Astrocyte (in vitro differentiated cells and primary cell): ENCODE measurements around the gene CCDC116. TPM values are rescaled to one million over a fixed set of nuclear protein-coding genes. Genes with fewer than 3 reads are reported as not detected.

Experiments used
- DNase-seq: peaks from one replicate; pipeline ENCODE4 v3.0.0-alpha.2; 2010; ENCODE audit warnings: low read depth
- FAIRE-seq: peaks from 2 replicates; lab custom pipeline; 2011; peaks lifted over from hg19 to GRCh38; lab: Jason Lieb, UNC
- H2AFZ ChIP-seq: 2 replicates; pipeline ENCODE4 v1.6.0; 2012; ENCODE audit warnings: low read depth, low read length, inconsistent platforms
- H3K27ac ChIP-seq: 2 replicates; pipeline ENCODE4 v1.5.1; 2011; ENCODE audit warnings: low read depth, low read length, inconsistent platforms
- H3K27me3 ChIP-seq: 2 replicates; pipeline ENCODE4 v1.6.0; 2011; ENCODE audit warnings: low read length, inconsistent platforms; ENCODE audit not compliant: insufficient read depth
- H3K36me3 ChIP-seq: 2 replicates; pipeline ENCODE4 v1.5.1; 2011; ENCODE audit warnings: low read length, inconsistent platforms; ENCODE audit not compliant: insufficient read depth
- H3K4me1 ChIP-seq: 2 replicates; pipeline ENCODE4 v1.5.1; 2011; ENCODE audit warnings: low read length, inconsistent platforms; ENCODE audit not compliant: insufficient read depth
- H3K4me2 ChIP-seq: 2 replicates; pipeline ENCODE4 v1.6.0; 2012; ENCODE audit warnings: low read length, inconsistent platforms
- H3K4me3 ChIP-seq: 2 replicates; pipeline ENCODE4 v1.5.1; 2011; ENCODE audit warnings: low read depth, mild to moderate bottlenecking, low read length, inconsistent platforms; ENCODE audit not compliant: insufficient read depth
- H3K79me2 ChIP-seq: 2 replicates; pipeline ENCODE4 v1.6.0; 2012; ENCODE audit warnings: mild to moderate bottlenecking, low read length, inconsistent platforms; ENCODE audit not compliant: insufficient read depth
- H3K9ac ChIP-seq: 2 replicates; pipeline ENCODE4 v1.6.0; 2012; ENCODE audit warnings: mild to moderate bottlenecking, low read length, inconsistent platforms
- H3K9me3 ChIP-seq: 2 replicates; pipeline ENCODE4 v1.5.1; 2012; ENCODE audit warnings: low read depth, mild to moderate bottlenecking, low read length, inconsistent platforms; ENCODE audit not compliant: insufficient read depth
- H4K20me1 ChIP-seq: 2 replicates; pipeline ENCODE4 v1.6.0; 2012; ENCODE audit warnings: low read length, inconsistent platforms; ENCODE audit not compliant: insufficient read depth
- H3K27ac Mint-ChIP-seq: one replicate; pipeline ENCODE4 v1.8.0; 2021; ENCODE audit warnings: mild to moderate bottlenecking, mixed read lengths; ENCODE audit not compliant: unreplicated experiment
- H3K27me3 Mint-ChIP-seq: one replicate; pipeline ENCODE4 v1.8.0; 2021; ENCODE audit warnings: low read depth, mixed read lengths; ENCODE audit not compliant: unreplicated experiment
- H3K36me3 Mint-ChIP-seq: one replicate; pipeline ENCODE4 v1.8.0; 2021; ENCODE audit warnings: low read depth, mixed read lengths; ENCODE audit not compliant: unreplicated experiment
- H3K4me1 Mint-ChIP-seq: one replicate; pipeline ENCODE4 v1.8.0; 2021; ENCODE audit warnings: low read depth, mixed read lengths; ENCODE audit not compliant: unreplicated experiment
- H3K4me3 Mint-ChIP-seq: one replicate; pipeline ENCODE4 v1.8.0; 2021; ENCODE audit warnings: mild to moderate bottlenecking, moderate library complexity, mixed read lengths; ENCODE audit not compliant: unreplicated experiment
- H3K9me3 Mint-ChIP-seq: one replicate; pipeline ENCODE4 v1.8.0; 2021; ENCODE audit warnings: mild to moderate bottlenecking, mixed read lengths; ENCODE audit not compliant: unreplicated experiment
- EZH2 ChIP-seq: IDR thresholded peaks from 2 replicates; pipeline ENCODE4 v1.6.1; 2012; ENCODE audit warnings: mild to moderate bottlenecking, low read length, inconsistent platforms; ENCODE audit not compliant: insufficient read depth
- total RNA-seq: library from RNA; stranded (reverse); gene quantifications from 2 replicates; pipeline ENCODE4 v1.2.1, GENCODE V29; 2021
- TF ChIP-seq, protein P1 (sequence below): IDR thresholded peaks from 2 replicates; pipeline ENCODE4 v1.5.1; 2011; ENCODE audit warnings: low read depth, mild to moderate bottlenecking, inconsistent platforms, low read length, moderate library complexity; ENCODE audit not compliant: insufficient read depth

Gene CCDC116
- total RNA-seq, 1 donor from 2014 or later: 0.11 TPM

DNA sequence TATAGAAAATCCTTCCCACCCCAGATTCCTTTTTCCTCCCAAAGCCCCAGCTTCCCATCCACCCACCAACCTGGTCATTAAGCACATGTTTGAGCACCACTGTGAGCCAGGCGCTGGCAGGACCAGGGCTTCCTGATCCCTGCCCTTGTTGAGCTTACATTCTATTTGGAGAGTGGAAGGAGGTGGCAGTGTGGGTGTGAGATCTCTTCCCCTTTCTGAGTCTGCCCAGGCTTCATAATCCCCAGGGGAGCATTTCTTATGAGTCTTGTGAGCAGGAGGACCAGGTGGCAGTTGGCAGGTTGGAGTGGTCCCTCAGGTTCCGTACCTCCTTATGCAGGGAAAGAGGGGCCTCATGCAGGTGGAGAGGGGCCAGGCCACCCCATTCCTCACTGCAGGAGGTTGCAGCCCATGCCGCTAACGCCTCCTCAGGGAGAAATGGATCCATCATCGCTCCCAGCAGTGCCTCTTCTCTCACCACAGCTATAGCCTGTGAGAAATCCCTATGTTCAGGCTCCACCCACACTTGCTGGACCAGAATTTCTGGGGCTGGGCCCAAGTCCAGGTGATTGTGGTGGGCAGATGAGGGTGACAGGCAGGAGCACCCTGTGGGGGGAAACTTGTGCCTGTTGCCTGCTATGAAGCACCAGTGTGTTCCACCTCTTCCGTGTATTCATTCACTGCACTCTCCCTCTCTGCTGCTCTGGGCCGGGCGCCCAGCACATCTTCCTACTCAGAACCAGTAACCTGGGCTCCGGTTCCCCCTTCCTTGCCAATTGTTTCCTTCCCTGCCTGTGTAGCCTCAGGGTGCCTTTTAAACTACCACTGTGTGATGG, 41.5 kb upstream of the CCDC116 start:
- FAIRE-seq: no peak
- no peak overlapping the region for H3K4me3 Mint-ChIP-seq
- Histone ChIP-seq H3K79me2 (peaks cover 99% of the 10 kb centered on the region), H4K20me1 (peaks cover 98% of the 10 kb centered on the region), H3K9me3 (no peaks in the 10 kb centered on the region), H3K4me1 (peaks cover 4% of the 10 kb centered on the region), H3K27ac (no peak overlapping the region), H3K27me3 (no peaks in the 10 kb centered on the region), H3K9ac (no peak overlapping the region), H3K4me2 (no peak overlapping the region), H3K4me3 (no peak overlapping the region), H3K36me3 (peaks cover 21% of the 10 kb centered on the region), H2AFZ (no peak overlapping the region)
- no peak overlapping the region for H3K27ac Mint-ChIP-seq
- peaks cover 23% of the 10 kb centered on the region for H3K36me3 Mint-ChIP-seq
- H3K4me1 Mint-ChIP-seq: peaks cover 25% of the 10 kb centered on the region
- no peaks in the 10 kb centered on the region for H3K27me3 Mint-ChIP-seq
- DNase-seq: no peak
- no peaks in the 10 kb centered on the region for H3K9me3 Mint-ChIP-seq
- TF ChIP-seq, protein P1, sequence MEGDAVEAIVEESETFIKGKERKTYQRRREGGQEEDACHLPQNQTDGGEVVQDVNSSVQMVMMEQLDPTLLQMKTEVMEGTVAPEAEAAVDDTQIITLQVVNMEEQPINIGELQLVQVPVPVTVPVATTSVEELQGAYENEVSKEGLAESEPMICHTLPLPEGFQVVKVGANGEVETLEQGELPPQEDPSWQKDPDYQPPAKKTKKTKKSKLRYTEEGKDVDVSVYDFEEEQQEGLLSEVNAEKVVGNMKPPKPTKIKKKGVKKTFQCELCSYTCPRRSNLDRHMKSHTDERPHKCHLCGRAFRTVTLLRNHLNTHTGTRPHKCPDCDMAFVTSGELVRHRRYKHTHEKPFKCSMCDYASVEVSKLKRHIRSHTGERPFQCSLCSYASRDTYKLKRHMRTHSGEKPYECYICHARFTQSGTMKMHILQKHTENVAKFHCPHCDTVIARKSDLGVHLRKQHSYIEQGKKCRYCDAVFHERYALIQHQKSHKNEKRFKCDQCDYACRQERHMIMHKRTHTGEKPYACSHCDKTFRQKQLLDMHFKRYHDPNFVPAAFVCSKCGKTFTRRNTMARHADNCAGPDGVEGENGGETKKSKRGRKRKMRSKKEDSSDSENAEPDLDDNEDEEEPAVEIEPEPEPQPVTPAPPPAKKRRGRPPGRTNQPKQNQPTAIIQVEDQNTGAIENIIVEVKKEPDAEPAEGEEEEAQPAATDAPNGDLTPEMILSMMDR: no peak
- TF ChIP-seq EZH2: no peak

DNA sequence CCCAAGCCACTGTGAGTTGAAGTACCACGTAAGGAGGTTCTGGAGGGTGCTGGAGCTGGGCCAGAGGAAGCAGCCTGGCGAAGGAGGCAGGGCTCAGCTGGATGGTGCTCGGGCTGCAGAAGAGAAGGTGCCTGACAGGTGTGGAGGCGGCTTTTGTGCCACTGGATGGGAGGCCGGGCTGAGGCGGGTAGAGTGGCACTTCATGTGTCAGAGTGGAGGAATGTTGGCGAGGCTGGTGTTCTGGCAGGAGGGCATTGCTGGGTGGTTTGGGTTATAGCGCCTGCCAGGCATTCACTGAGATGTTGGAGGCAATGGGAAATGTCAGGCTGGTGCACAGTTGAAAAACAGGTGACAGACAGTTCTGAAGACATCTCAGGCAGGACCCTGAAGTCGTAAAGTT, 40.9 kb upstream of the CCDC116 start:
- H3K4me1 Mint-ChIP-seq: peaks cover 25% of the 10 kb centered on the region
- Histone ChIP-seq H3K4me1 (peaks cover 4% of the 10 kb centered on the region), H3K27me3 (no peaks in the 10 kb centered on the region), H4K20me1 (peaks cover 98% of the 10 kb centered on the region), H3K36me3 (peaks cover 21% of the 10 kb centered on the region), H2AFZ (no peak overlapping the region), H3K9me3 (no peaks in the 10 kb centered on the region), H3K79me2 (peaks cover 99% of the 10 kb centered on the region), H3K4me2 (no peak overlapping the region), H3K9ac (no peak overlapping the region), H3K4me3 (no peak overlapping the region), H3K27ac (no peak overlapping the region)
- H3K27me3 Mint-ChIP-seq: no peaks in the 10 kb centered on the region
- FAIRE-seq (no peak), DNase-seq (no peak)
- no peaks in the 10 kb centered on the region for H3K9me3 Mint-ChIP-seq
- H3K36me3 Mint-ChIP-seq: peaks cover 23% of the 10 kb centered on the region
- no peak overlapping the region for H3K27ac Mint-ChIP-seq
- H3K4me3 Mint-ChIP-seq: peak overlapping the region; percentile 54
- TF ChIP-seq, protein P1: no peak
- no peak for TF ChIP-seq EZH2

DNA sequence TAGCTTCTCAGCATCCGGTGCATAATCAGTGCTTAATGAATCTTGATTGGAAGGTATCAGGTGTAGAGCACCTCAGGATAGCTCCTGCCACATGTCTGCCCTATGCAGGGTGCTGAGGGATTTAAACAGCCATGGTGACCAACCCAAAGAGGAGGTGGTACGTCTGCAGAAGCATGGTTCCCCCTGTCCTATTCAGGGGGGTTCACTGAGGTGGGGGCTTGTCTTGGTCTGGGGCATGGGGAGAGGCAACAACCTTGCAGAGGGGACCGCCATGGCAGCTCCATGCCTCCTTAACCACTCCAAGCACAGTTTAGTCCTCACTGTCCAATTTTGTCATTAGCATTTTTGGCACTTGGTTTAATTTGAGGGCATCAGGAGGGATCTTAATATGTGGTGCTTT, 40.1 kb upstream of the CCDC116 start:
- H3K27ac ChIP-seq: no peak overlapping the region
- H3K79me2 ChIP-seq: peaks cover 99% of the 10 kb centered on the region
- no peaks in the 10 kb centered on the region for H3K27me3 ChIP-seq
- peaks cover 98% of the 10 kb centered on the region for H4K20me1 ChIP-seq
- no peak for TF ChIP-seq EZH2
- TF ChIP-seq, protein P1: no peak
- Mint-ChIP-seq H3K9me3 (no peaks in the 10 kb centered on the region), H3K4me3 (no peak overlapping the region), H3K4me1 (peaks cover 25% of the 10 kb centered on the region), H3K27ac (no peak overlapping the region), H3K27me3 (no peaks in the 10 kb centered on the region), H3K36me3 (peaks cover 25% of the 10 kb centered on the region)
- H2AFZ ChIP-seq: no peak overlapping the region
- H3K36me3 ChIP-seq: peaks cover 21% of the 10 kb centered on the region
- H3K4me3 ChIP-seq: no peak overlapping the region
- H3K4me1 ChIP-seq: peaks cover 4% of the 10 kb centered on the region
- no peak for DNase-seq
- no peak overlapping the region for H3K4me2 ChIP-seq
- FAIRE-seq: no peak
- H3K9me3 ChIP-seq: no peaks in the 10 kb centered on the region
- H3K9ac ChIP-seq: no peak overlapping the region
